Stomach (tissue), 9 donors: Measurements from ENCODE around the gene NR4A1. TPM values are rescaled to one million over a fixed set of nuclear protein-coding genes. Genes with fewer than 3 reads are reported as not detected.

ENCODE experiments used
- DNase-seq, 2 donors: peaks; one replicate each; pipeline versions ENCODE4 v3.0.0 to v3.0.0-alpha.2; 2013 to 2019
- H3K27ac ChIP-seq, 5 donors: fragments of 200-600 bp in 4 of 5; sonication (generic) in 4 of 5; one replicate each; pipeline ENCODE4 v1.5.1; 2013 to 2019; ENCODE audit warnings: mild to moderate bottlenecking in 1 of 5, moderate library complexity in 1 of 5
- H3K27me3 ChIP-seq, 3 donors: fragments of 200-600 bp; sonication (generic); one replicate each; pipeline ENCODE4 v1.5.1; 2017 to 2019; ENCODE audit warnings: mixed run types in 1 of 3
- H3K36me3 ChIP-seq, 4 donors: fragments of 200-600 bp; sonication (generic); 1 replicate in 3 of 4; 2 replicates in 1 of 4; pipeline ENCODE4 v1.5.1; 2016 to 2019
- H3K4me1 ChIP-seq, 4 donors: fragments of 200-600 bp; sonication (generic); one replicate each; pipeline ENCODE4 v1.5.1; 2016 to 2019
- H3K4me3 ChIP-seq, 4 donors: fragments of 200-600 bp; sonication (generic) in 3 of 4; one replicate each; pipeline ENCODE4 v1.5.1; 2016 to 2019; ENCODE audit warnings: mild to moderate bottlenecking in 1 of 4
- H3K9me3 ChIP-seq, 4 donors: fragments of 200-600 bp; sonication (generic); one replicate each; pipeline ENCODE4 v1.5.1; 2016 to 2019
- CTCF ChIP-seq, 7 experiments: fragments of 450-650 bp in 4 of 7; fragments of 200-600 bp in 3 of 7; sonication (generic) in 3 of 7; IDR thresholded peaks; one replicate each; pipeline ENCODE4 v1.5.1; 2016 to 2019; ENCODE audit warnings: antibody characterized with exemption in 7 of 7, control low read depth in 2 of 7, mild to moderate bottlenecking in 1 of 7
- EP300 ChIP-seq: sonication (generic); formaldehyde crosslinking; IDR thresholded peaks from one replicate; pipeline ENCODE4 v1.6.1; 2017; ENCODE audit warnings: antibody characterized with exemption
- POLR2A ChIP-seq, 4 donors: fragments of 450-650 bp; IDR thresholded peaks; one replicate each; pipeline ENCODE4 v1.6.1; 2016; ENCODE audit warnings: antibody characterized with exemption in 4 of 4, control low read depth in 2 of 4, mild to moderate bottlenecking in 1 of 4, moderate library complexity in 1 of 4
- POLR2AphosphoS5 ChIP-seq, 3 donors: sonication (generic); formaldehyde crosslinking; IDR thresholded peaks; one replicate each; pipeline ENCODE4 v1.6.1; 2016; ENCODE audit warnings: antibody characterized with exemption in 3 of 3
- WGBS, 5 donors: extraction: QIAGEN DNeasy Blood & Tissue Kit in 3 of 5; methylation state at CpG; one replicate each; pipeline versions ENCODE4 v1.1.5 to v1.1.7; 2013 to 2018; 5-methylcytosine and 5-hydroxymethylcytosine counted together
- intact Hi-C: fragments of 100-400 bp; cut with DNase I; formaldehyde crosslinking; loops from one replicate; pipeline ENCODE4 v1.15.1; 2023; ENCODE audit warnings: low total_unique reads
- polyA plus RNA-seq, 3 donors: library from polyadenylated mRNA; stranded (reverse); fragments of 200-250 nt; gene quantifications; one replicate each; pipeline ENCODE4 v1.2.3, GENCODE V29; 2013
- total RNA-seq, 5 donors: library from RNA; depleted of rRNA; stranded (reverse); fragments of >200 nt; gene quantifications; one replicate each; pipeline versions ENCODE4 v1.1.0 to v1.2.3, GENCODE V29; 2014 to 2016
- donor health status: healthy with polysubstance abuse.
- donor health status: Bipolar disorder and iron deficiency.
- donor health status: healthy.

Gene NR4A1
- total and polyA plus RNA-seq, 8 donors = 29.4 to 384 (median 68.0) TPM

- 84 to 94% (median 91%) methylated on average over 9 of the region's 9 CpGs for WGBS, 5 donors
- TF ChIP-seq CTCF (IDR thresholded peaks at IDR 0.05) (no peak), EP300 (no peak), POLR2AphosphoS5 (IDR thresholded peaks at IDR 0.05) (no peak), POLR2A (IDR thresholded peaks at IDR 0.05) (no peak)
- peaks cover 0 to 6% (median 2%) of the 10 kb centered on the region in 4 donors for H3K36me3 ChIP-seq
- intact Hi-C loops = loop anchor here (5.0 kb wide), 1 partner anchor 57 kb away; no protein-coding TSS in a partner anchor
- no peaks in the 10 kb centered on the region for H3K9me3 ChIP-seq
- H3K27ac ChIP-seq = no peak overlapping the region
- peaks cover 0 to 27% (median 0%) of the 10 kb centered on the region in 3 donors for H3K27me3 ChIP-seq
- peaks cover 16 to 32% (median 23%) of the 10 kb centered on the region in 4 donors for H3K4me1 ChIP-seq
- no peak for DNase-seq
- H3K4me3 ChIP-seq = no peak overlapping the region
These were observed 33.4 kb downstream of the NR4A1 start for GRCh38 chr12:52084491-52085231.

GRCh38 chr12:52085682-52086180, 34.5 kb downstream of the NR4A1 start:
- no peak for DNase-seq
- no peak overlapping the region for H3K27ac ChIP-seq
- no peaks in the 10 kb centered on the region for H3K9me3 ChIP-seq
- H3K4me1 ChIP-seq = peaks cover 16 to 28% (median 23%) of the 10 kb centered on the region in 4 donors
- no peak for TF ChIP-seq POLR2A (IDR thresholded peaks at IDR 0.05)
- TF ChIP-seq CTCF (IDR thresholded peaks at IDR 0.05) = no peak
- no peak for TF ChIP-seq POLR2AphosphoS5 (IDR thresholded peaks at IDR 0.05)
- TF ChIP-seq EP300 = no peak
- WGBS, 5 donors = 84 to 92% (median 91%) methylated on average over 6 of the region's 6 CpGs
- H3K27me3 ChIP-seq = peaks cover 0 to 36% (median 0%) of the 10 kb centered on the region in 3 donors
- intact Hi-C loops = no loop called here
- no peak overlapping the region for H3K4me3 ChIP-seq
- H3K36me3 ChIP-seq = no peaks in the 10 kb centered on the region

GRCh38 chr12:52086366-52086765, 35.1 kb downstream of the NR4A1 start:
- no peak for DNase-seq
- Histone ChIP-seq H3K27me3 (peaks cover 0 to 36% (median 0%) of the 10 kb centered on the region in 3 donors), H3K4me3 (no peak overlapping the region), H3K4me1 (peaks cover 9 to 22% (median 17%) of the 10 kb centered on the region in 4 donors), H3K27ac (no peak overlapping the region), H3K9me3 (no peaks in the 10 kb centered on the region), H3K36me3 (no peaks in the 10 kb centered on the region)
- WGBS, 5 donors = 27 to 37% (median 34%) methylated on average over 8 to 9 of the region's 9 CpGs
- TF ChIP-seq POLR2AphosphoS5 (IDR thresholded peaks at IDR 0.05) (no peak), CTCF (IDR thresholded peaks at IDR 0.05) (no peak), POLR2A (IDR thresholded peaks at IDR 0.05) (no peak), EP300 (no peak)
- intact Hi-C loops = no loop called here

- Histone ChIP-seq H3K36me3 (no peaks in the 10 kb centered on the region), H3K27ac (no peak overlapping the region), H3K4me1 (peaks cover 4 to 17% (median 11%) of the 10 kb centered on the region in 4 donors), H3K27me3 (peaks cover 0 to 36% (median 0%) of the 10 kb centered on the region in 3 donors), H3K4me3 (no peak overlapping the region), H3K9me3 (no peaks in the 10 kb centered on the region)
- 79 to 85% (median 84%) methylated on average over 22 of the region's 22 CpGs for WGBS, 5 donors
- no peak for DNase-seq
- TF ChIP-seq CTCF (IDR thresholded peaks at IDR 0.05) (no peak), POLR2AphosphoS5 (IDR thresholded peaks at IDR 0.05) (no peak), POLR2A (IDR thresholded peaks at IDR 0.05) (no peak), EP300 (no peak)
- intact Hi-C loops = no loop called here
These were observed 35.9 kb downstream of the NR4A1 start for GRCh38 chr12:52086944-52087835.
